ENCODE results near the gene CDKN1C. TPM values are rescaled to one million over a fixed set of nuclear protein-coding genes. Genes with fewer than 3 reads are reported as not detected.

CDKN1C gene
- total RNA-seq, 2 donors from 2014 or later: 1.5 to 2.6 TPM

- no peaks in the 10 kb centered on the region for H3K27me3 Mint-ChIP-seq (ENCODE audit: low read depth)
- no peak overlapping the region for H3K27ac Mint-ChIP-seq
- H3K4me1 Mint-ChIP-seq (ENCODE audit: low read depth): no peaks in the 10 kb centered on the region
- DNase-seq (no peak), ATAC-seq (replicated peaks in 1 of 2) (peak; percentile 19 to 35)
- H3K36me3 Mint-ChIP-seq (ENCODE audit: insufficient read depth in 2 of 2): no peaks in the 10 kb centered on the region
- no peak overlapping the region for H3K4me3 Mint-ChIP-seq
- no peaks in the 10 kb centered on the region for H3K9me3 Mint-ChIP-seq
These were observed 41.3 kb downstream of the CDKN1C start for GRCh38 chr11:2844116-2844842.

DNA sequence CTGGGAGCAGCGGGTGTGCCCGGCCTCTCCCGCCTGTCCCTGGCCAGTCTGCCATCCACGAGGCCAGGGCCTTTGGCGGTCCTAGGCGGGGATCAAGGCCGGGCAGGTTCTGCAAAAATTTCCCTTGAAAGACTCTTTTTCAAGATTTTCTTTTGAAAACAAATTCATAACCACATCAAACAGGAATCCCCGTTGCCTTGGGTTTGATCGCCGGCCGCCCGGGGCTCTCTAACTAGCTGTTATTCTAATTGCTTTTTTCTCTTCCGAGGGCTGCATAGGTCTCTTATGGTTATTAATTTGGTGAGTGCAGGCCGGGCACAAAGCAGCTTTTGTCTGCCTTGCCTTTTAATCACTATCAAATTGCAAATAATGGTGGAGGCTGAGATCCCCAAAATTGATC lies 42.0 kb downstream of the CDKN1C start:
- Mint-ChIP-seq H3K4me1 (ENCODE audit: low read depth) (no peaks in the 10 kb centered on the region), H3K36me3 (ENCODE audit: insufficient read depth in 2 of 2) (no peaks in the 10 kb centered on the region), H3K4me3 (no peak overlapping the region), H3K27ac (no peak overlapping the region), H3K9me3 (no peaks in the 10 kb centered on the region), H3K27me3 (ENCODE audit: low read depth) (no peaks in the 10 kb centered on the region)
- no peak for ATAC-seq (replicated peaks in 1 of 2)
- no peak for DNase-seq

GRCh38 chr11:2842876-2843275 lies 42.7 kb downstream of the CDKN1C start:
- Mint-ChIP-seq H3K27me3 (ENCODE audit: low read depth) (no peaks in the 10 kb centered on the region), H3K9me3 (no peaks in the 10 kb centered on the region), H3K36me3 (ENCODE audit: insufficient read depth in 2 of 2) (no peaks in the 10 kb centered on the region), H3K27ac (no peak overlapping the region), H3K4me3 (no peak overlapping the region), H3K4me1 (ENCODE audit: low read depth) (no peaks in the 10 kb centered on the region)
- DNase-seq (no peak), ATAC-seq (replicated peaks in 1 of 2) (no peak)

DNA sequence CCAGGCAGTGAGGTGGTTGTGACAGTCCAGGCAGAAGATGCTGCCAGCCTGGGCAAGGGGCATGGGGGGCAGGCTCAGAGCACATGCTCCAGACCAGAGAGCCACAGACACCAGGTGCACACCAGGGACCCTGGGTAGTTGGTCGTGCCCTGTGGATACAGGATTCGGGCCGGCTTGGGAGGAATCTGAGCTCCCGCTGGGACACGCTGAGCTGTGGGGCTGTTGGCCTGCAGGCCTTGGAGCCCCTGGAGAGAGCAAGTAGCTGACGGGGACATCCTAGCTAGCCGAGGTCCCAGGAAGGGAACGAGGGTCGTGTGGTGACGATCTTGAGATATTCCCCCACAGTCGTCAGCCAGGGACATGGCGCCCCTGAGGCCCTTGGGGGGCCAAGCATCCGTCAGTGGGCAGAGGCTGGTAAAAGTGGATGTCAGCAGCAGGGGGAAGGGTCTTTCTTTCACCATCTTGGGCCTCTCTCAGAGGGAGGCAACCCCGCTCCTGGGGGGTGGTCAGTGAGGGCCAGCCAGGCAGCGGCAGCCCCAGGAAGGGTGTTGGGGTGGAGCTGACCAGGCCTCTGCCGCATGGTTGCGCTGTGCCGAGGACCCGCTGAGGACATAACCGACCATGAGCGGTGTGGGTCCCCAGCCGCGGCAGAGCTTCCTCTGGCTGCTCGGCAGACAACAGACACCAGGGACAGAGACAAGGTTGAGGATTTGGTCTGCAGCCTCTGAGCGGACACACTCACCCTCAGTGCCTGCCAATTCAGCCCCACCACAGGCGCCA lies 44.0 kb downstream of the CDKN1C start:
- Mint-ChIP-seq H3K27me3 (ENCODE audit: low read depth) (no peaks in the 10 kb centered on the region), H3K4me3 (no peak overlapping the region), H3K27ac (no peak overlapping the region), H3K4me1 (ENCODE audit: low read depth) (no peaks in the 10 kb centered on the region), H3K9me3 (no peaks in the 10 kb centered on the region), H3K36me3 (ENCODE audit: insufficient read depth in 2 of 2) (no peaks in the 10 kb centered on the region)
- DNase-seq (no peak), ATAC-seq (replicated peaks in 1 of 2) (no peak)

GRCh38 chr11:2839395-2839943 lies 46.1 kb downstream of the CDKN1C start:
- Mint-ChIP-seq H3K27me3 (ENCODE audit: low read depth) (no peaks in the 10 kb centered on the region), H3K4me3 (no peak overlapping the region), H3K9me3 (no peaks in the 10 kb centered on the region), H3K4me1 (ENCODE audit: low read depth) (no peaks in the 10 kb centered on the region), H3K36me3 (ENCODE audit: insufficient read depth in 2 of 2) (no peaks in the 10 kb centered on the region), H3K27ac (no peak overlapping the region)
- DNase-seq (no peak), ATAC-seq (replicated peaks in 1 of 2) (no peak)

- Mint-ChIP-seq H3K4me1 (ENCODE audit: low read depth) (no peaks in the 10 kb centered on the region), H3K27ac (no peak overlapping the region), H3K4me3 (no peak overlapping the region), H3K27me3 (ENCODE audit: low read depth) (no peaks in the 10 kb centered on the region), H3K9me3 (no peaks in the 10 kb centered on the region), H3K36me3 (ENCODE audit: insufficient read depth in 2 of 2) (no peaks in the 10 kb centered on the region)
- ATAC-seq (replicated peaks in 1 of 2) (no peak), DNase-seq (no peak)
These were observed 46.8 kb downstream of the CDKN1C start for GRCh38 chr11:2838676-2839294.

GRCh38 chr11:2838091-2838490 lies 47.5 kb downstream of the CDKN1C start:
- DNase-seq: no peak
- no peak overlapping the region for H3K27ac Mint-ChIP-seq
- no peaks in the 10 kb centered on the region for H3K36me3 Mint-ChIP-seq (ENCODE audit: insufficient read depth in 2 of 2)
- no peaks in the 10 kb centered on the region for H3K4me1 Mint-ChIP-seq (ENCODE audit: low read depth)
- ATAC-seq (replicated peaks in 1 of 2): no peak
- H3K27me3 Mint-ChIP-seq (ENCODE audit: low read depth): no peaks in the 10 kb centered on the region
- no peak overlapping the region for H3K4me3 Mint-ChIP-seq
- no peaks in the 10 kb centered on the region for H3K9me3 Mint-ChIP-seq

DNA sequence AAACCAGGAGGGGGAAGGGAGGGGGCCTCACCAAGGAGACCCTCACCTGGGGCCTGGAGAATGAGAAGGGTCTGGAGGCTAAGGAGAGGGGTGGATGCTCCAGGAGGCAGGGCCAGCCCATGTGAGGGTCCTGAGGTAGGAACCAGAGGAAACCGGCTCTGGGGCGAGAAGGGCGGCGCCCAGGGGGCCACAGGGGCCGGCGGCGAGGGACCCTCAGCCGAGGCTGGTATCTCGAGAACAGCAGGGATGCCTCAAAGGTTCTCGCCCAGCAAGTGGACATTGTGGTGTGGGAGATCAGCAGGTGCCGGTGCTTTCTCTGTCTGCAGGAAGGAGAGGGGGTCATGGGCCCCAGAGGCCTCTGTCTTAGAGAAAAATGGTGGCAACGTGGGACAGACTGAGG lies 47.9 kb downstream of the CDKN1C start:
- H3K9me3 Mint-ChIP-seq: no peaks in the 10 kb centered on the region
- no peak overlapping the region for H3K4me3 Mint-ChIP-seq
- no peaks in the 10 kb centered on the region for H3K36me3 Mint-ChIP-seq (ENCODE audit: insufficient read depth in 2 of 2)
- no peak for ATAC-seq (replicated peaks in 1 of 2)
- DNase-seq: no peak
- H3K27ac Mint-ChIP-seq: no peak overlapping the region
- no peaks in the 10 kb centered on the region for H3K27me3 Mint-ChIP-seq (ENCODE audit: low read depth)
- H3K4me1 Mint-ChIP-seq (ENCODE audit: low read depth): no peaks in the 10 kb centered on the region

DNA sequence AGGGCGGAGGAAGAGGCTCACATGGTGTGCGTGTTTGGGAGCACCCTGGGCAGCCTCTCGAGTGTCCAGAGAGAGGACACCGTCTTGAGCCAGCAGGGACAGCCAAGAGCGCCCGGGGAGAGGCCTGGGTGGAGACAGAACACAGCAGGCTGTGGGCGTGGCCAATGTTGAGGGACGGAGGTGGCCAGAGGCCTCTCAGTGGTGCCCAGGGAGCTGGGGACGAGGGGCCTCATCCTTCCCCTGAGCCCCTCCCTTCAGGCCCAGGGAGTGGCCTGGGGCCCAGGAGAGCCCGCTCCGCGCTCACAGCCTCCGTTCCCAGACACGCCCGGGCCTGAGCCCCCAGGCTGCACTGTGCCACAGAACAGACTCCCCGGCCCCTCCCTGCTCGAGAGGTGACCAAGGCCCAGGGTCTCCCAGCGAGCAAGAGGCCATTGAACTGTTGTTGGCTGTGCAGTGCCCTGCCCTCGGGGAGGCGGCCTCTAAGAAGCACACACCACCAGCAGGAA lies 48.4 kb downstream of the CDKN1C start:
- Mint-ChIP-seq H3K9me3 (no peaks in the 10 kb centered on the region), H3K4me1 (ENCODE audit: low read depth) (no peaks in the 10 kb centered on the region), H3K4me3 (no peak overlapping the region), H3K36me3 (ENCODE audit: insufficient read depth in 2 of 2) (no peaks in the 10 kb centered on the region), H3K27me3 (ENCODE audit: low read depth) (no peaks in the 10 kb centered on the region), H3K27ac (no peak overlapping the region)
- no peak for DNase-seq
- ATAC-seq (replicated peaks in 1 of 2): no peak

DNA sequence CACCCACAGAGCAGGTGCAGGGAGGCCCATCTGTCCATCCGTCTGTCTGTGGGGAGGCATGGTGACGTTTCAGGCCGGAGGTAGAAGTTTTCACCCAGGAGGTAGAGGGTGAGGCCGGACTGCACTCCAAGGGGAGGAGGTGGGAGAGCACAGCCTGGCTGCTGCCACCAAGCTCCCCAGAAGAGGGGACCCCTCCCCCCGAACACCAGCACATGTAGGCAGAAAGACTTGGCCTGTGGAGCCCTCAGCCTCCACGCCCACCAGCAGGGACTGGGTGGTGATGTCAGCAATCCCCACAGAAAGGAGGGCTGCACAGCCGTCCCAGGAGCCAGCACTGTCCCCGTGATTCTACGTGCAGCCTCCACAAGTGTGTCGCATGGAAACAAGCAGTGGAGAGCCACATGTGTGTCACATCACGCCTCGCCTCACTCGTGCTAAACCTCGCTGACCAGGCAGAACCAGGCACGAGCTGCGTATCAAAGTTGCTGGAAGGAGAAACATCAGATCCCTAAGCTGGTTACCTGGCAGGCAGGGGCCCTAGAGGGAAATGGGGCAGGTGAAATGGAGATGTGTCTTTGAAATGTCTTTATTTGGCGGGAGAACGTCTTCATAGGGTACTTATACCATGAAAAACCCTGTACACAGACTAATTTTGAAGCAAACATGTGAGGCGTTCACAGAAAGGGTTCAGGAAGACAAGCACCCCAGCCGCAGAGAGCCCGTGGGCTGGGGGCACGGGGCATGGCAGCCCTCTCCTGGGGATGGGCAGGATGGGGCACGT lies 49.1 kb downstream of the CDKN1C start:
- H3K4me3 Mint-ChIP-seq: no peak overlapping the region
- H3K36me3 Mint-ChIP-seq (ENCODE audit: insufficient read depth in 2 of 2): no peaks in the 10 kb centered on the region
- ATAC-seq (replicated peaks in 1 of 2) (no peak), DNase-seq (no peak)
- no peaks in the 10 kb centered on the region for H3K27me3 Mint-ChIP-seq (ENCODE audit: low read depth)
- no peaks in the 10 kb centered on the region for H3K4me1 Mint-ChIP-seq (ENCODE audit: low read depth)
- H3K27ac Mint-ChIP-seq: no peak overlapping the region
- no peaks in the 10 kb centered on the region for H3K9me3 Mint-ChIP-seq

DNA sequence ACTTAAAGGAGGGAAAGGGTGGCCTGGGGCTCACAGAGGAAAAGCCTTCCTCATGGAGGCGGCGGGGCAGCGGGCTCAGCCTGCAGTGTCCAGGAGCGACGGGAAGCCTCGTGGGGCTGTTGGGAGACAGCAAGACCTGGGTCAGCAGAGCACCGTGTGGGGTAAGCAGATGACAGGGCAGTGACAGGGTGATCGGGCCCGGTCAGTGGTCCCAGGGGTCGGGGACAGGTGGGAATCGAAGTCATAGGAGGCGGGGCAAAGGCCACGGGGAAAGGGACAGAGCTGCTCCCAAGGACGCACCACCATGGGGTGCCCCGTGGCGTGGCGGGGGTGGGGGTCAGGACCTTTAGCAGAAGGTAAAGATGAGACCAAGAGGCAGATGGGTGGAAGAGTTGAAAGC lies 49.8 kb downstream of the CDKN1C start:
- no peaks in the 10 kb centered on the region for H3K36me3 Mint-ChIP-seq (ENCODE audit: insufficient read depth in 2 of 2)
- no peaks in the 10 kb centered on the region for H3K27me3 Mint-ChIP-seq (ENCODE audit: low read depth)
- H3K9me3 Mint-ChIP-seq: no peaks in the 10 kb centered on the region
- H3K4me3 Mint-ChIP-seq: no peak overlapping the region
- no peak overlapping the region for H3K27ac Mint-ChIP-seq
- DNase-seq: no peak
- H3K4me1 Mint-ChIP-seq (ENCODE audit: low read depth): no peaks in the 10 kb centered on the region
- no peak for ATAC-seq (replicated peaks in 1 of 2)

DNA sequence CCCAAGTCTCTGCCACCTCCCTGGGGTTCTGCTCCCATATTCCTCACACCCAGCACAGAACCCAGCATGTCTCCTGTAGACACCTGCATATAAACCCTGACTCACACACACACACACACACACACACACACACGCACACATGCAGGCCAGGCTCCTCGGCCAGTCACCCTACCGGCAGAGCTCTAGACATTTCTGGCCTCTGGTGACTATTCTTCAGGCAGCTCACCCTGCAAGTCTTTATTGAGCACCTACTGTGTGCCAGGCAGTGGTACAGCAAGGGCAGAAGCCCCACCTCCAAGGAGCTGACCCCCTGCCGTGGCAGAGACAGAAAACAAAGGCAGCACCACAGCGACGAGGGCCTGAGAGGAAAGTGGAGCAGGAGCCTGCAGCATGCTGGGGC lies 50.3 kb downstream of the CDKN1C start:
- H3K4me1 Mint-ChIP-seq (ENCODE audit: low read depth): no peaks in the 10 kb centered on the region
- DNase-seq (no peak), ATAC-seq (replicated peaks in 1 of 2) (no peak)
- H3K36me3 Mint-ChIP-seq (ENCODE audit: insufficient read depth in 2 of 2): no peaks in the 10 kb centered on the region
- no peaks in the 10 kb centered on the region for H3K9me3 Mint-ChIP-seq
- H3K27ac Mint-ChIP-seq: no peak overlapping the region
- H3K4me3 Mint-ChIP-seq: no peak overlapping the region
- no peaks in the 10 kb centered on the region for H3K27me3 Mint-ChIP-seq (ENCODE audit: low read depth)

Data from activated T-cell treated with anti-CD3 and anti-CD28 coated beads, Interleukin-2, amount 50 U/mL, for 72 hours (primary cell).